GM21528 (cell line): ENCODE data around the gene SH3GL3.

Experiments
- ATAC-seq: cut with Tn5 transposase; IDR thresholded peaks from one replicate; pipeline ENCODE4 v1.9.1; 2021; ENCODE audit warnings: mild to moderate bottlenecking, moderate library complexity; ENCODE audit not compliant: unreplicated experiment, low FRiP score

Gene SH3GL3

GRCh38 chr15:83656943-83657528 is 209.9 kb downstream of the SH3GL3 start:
- no peak for ATAC-seq

- ATAC-seq = no peak
These were observed 210.4 kb downstream of the SH3GL3 start for GRCh38 chr15:83657549-83657948.

- ATAC-seq = no peak
These were observed 211.6 kb downstream of the SH3GL3 start for GRCh38 chr15:83658430-83659416.

- ATAC-seq = no peak
These were observed 212.3 kb downstream of the SH3GL3 start for GRCh38 chr15:83659417-83659812.

GRCh38 chr15:83665480-83665879 is 218.3 kb downstream of the SH3GL3 start:
- ATAC-seq = no peak
